GM12864 (cell line): ENCODE data around the gene SLC22A3.
"Not testable (repeated sequence)": the region's sequence is repeated elsewhere in the genome, so short reads cannot be mapped to it uniquely, and the experiment has no call there.

Experiments
- DNase-seq: peaks from one replicate; pipeline ENCODE4 v3.0.0-alpha.2; 2011; ENCODE audit warnings: low read depth
- H3K4me3 ChIP-seq: 2 replicates; pipeline ENCODE4 v1.5.1; 2011; ENCODE audit warnings: mild to moderate bottlenecking, low read depth, low read length, control low read depth
- TF ChIP-seq, protein P1 (sequence below): IDR thresholded peaks from 2 replicates; pipeline ENCODE4 v1.5.1; 2011; ENCODE audit warnings: low read depth, mild to moderate bottlenecking, moderate library complexity, low read length, control low read depth, inconsistent platforms; ENCODE audit errors: missing control alignments

The SLC22A3 gene

DNA sequence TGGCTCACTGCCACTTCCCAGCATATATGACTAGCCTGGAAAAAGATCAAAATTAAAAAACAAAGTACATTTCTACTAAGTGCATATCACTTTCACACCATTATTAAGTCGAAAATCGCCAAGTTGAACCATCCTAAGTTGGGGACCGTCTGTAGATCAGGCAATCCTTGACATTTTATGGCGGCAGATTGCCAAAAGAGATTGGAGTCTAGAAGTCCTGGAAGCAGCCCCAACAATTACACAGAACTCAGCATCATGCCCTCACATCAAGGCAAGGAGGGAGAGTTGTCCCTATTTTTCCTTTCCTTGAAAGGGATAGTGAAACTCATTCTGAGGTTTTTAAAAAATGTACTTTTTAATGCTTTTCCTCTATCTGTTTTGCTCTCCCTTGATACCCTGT is 30.7 kb downstream of the SLC22A3 start:
- DNase-seq = no peak
- no peak overlapping the region for H3K4me3 ChIP-seq
- TF ChIP-seq, protein P1, sequence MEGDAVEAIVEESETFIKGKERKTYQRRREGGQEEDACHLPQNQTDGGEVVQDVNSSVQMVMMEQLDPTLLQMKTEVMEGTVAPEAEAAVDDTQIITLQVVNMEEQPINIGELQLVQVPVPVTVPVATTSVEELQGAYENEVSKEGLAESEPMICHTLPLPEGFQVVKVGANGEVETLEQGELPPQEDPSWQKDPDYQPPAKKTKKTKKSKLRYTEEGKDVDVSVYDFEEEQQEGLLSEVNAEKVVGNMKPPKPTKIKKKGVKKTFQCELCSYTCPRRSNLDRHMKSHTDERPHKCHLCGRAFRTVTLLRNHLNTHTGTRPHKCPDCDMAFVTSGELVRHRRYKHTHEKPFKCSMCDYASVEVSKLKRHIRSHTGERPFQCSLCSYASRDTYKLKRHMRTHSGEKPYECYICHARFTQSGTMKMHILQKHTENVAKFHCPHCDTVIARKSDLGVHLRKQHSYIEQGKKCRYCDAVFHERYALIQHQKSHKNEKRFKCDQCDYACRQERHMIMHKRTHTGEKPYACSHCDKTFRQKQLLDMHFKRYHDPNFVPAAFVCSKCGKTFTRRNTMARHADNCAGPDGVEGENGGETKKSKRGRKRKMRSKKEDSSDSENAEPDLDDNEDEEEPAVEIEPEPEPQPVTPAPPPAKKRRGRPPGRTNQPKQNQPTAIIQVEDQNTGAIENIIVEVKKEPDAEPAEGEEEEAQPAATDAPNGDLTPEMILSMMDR = no peak

DNA sequence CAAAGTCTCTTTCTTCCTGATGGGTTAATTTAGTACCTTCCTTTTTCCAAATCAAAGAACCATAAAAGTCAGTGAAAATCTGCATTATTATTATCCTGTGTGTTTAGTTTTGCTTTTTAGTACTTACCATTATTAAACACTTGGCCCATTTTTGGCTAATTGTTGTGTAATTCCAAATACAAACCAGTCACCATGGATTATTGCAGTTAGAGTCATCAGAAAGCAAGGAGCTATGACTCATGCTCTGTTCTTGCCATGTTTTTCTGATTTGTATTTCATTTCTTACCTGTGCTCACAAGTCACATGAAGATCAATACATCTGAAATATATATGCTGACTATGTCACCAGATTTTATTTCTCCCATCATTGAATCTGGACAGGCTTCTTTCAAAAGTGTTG is 31.3 kb downstream of the SLC22A3 start:
- no peak overlapping the region for H3K4me3 ChIP-seq
- TF ChIP-seq, protein P1 = no peak
- DNase-seq = no peak

DNA sequence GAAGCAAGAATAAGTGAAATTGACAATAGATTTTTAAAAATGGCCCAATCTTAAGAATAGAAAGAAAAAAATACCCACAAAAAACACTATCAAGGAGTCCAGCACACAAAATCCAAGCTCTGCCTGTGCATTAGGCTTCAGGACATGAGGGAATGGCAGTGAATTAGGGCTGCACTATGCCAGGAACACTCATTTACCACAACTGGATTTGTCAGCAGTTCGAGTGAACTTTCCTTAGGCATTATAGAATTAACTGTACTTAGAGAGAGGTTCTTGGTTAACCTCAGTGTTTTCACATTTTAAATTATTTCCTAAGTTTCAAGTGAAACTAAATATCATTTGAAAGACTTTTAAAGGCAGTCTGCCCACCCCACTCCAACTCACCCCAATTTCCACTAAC is 34.8 kb downstream of the SLC22A3 start:
- no peak overlapping the region for H3K4me3 ChIP-seq
- DNase-seq = no peak
- TF ChIP-seq, protein P1 = no peak

DNA sequence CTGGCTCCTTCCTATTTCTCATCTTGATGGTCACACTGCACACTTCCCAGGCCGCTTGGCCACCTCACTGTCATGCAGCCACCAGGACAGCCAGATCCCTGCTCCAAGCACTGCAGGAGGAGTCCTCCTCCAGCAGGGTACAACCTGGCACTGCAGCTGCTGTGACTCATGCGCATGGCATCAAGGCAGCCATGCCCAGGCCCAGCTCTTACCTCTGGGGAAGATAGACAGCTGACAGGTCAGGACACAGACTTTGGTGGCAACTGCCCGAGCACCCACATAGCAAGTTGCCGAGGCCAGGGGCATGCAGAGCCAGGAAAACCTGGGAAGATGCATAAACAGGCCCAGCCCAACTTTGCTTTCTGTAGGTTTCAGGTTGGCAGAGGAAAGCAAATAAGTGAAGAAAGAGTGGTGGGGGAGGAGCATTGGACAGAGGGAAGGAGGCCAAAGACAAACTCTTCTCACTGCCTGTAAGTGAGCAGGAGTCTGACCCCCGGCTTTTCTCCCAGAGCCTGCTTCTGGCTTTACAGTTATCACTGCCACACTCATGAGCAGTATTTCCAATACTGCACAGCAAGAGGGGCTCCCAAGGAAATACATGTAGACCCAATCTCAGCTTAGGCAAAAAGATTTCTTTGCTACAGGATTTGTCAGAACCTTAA is 38.8 kb downstream of the SLC22A3 start:
- DNase-seq = no peak
- TF ChIP-seq, protein P1 = no peak
- H3K4me3 ChIP-seq = no peak overlapping the region

DNA sequence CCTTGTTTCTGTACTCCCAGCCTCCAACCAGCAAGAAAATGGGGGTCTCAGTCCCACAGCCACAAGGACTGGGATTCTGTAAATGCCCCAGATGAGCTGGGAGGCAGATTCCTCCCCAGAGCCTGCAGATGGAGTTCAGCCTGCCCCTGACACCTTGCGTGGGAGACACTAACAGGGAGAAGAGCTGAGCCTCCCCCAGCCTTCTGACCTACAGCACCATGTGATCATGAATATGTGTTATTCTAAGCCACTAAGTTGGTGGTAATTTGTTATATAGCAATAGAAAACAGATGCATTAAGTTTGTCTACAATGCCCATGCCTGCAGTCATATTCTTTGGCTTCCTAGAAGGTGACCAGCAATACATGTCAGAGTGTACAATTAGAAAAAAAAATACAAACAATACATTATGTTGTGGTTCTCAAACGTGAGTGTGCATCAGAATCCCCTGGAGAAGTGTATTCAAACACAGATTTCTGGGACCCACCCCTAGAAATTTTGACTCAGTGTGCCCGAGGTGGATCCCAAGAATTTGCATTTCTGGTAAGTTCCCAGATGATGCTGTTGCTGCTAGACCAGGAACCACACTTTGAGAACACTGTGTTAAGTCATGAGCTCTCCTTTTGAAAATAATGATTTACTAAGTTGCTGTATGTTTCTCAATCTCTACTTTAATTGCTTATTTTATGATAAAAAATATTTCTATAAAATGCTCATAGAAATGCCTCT is 39.9 kb downstream of the SLC22A3 start:
- H3K4me3 ChIP-seq = no peak overlapping the region
- TF ChIP-seq, protein P1 = no peak
- DNase-seq = no peak

DNA sequence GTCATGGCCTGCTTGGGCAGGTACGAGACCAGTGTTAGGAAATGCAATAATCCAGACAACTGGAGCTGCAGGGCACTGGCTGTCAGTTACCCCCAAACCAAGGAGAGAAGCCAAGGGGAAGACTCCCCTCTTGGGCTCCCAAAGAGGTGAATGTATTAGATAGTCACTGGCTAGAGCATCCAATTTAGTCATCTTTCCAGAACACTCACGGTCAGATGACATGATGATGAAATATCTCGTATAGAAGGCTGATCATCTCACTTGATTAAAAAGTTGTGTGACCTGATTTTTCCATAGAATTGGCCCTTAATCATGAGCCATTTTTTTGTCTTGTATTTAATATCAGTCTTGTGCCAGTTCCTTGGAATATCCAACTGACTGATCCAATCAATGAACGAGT is 40.7 kb downstream of the SLC22A3 start:
- DNase-seq = no peak
- no peak overlapping the region for H3K4me3 ChIP-seq
- TF ChIP-seq, protein P1 = no peak

DNA sequence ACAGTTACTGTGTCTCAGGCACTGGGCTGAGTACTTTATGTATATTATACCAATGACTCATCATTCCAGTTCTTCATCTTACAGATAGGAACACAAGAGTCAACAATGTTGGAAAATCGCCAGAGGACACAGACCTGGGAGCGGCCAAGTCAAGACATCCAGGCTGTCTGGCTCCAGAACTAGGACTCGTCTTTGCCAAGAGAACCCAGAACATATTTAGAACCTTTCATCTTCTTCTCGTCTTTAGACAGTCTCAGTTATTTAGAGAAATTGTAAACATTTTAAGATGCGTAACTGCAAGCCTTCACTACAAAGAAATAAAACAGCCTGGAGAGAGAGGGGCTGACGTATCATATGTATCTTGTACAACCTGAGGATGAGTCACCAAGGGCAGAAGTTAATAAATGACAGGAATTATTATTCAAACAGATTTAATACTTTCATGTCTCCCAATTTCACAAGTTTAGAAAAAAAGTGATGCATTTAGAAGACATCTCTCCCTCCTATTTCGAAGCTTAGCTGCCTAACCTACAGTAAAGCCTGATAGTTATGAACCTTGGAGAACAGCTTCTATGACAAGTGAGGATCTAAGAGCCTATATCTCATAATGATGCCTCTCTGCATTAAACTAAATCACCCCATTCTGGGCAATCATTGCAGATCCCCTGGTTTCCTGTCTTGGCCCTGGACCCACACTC is 43.4 kb downstream of the SLC22A3 start:
- DNase-seq = no peak
- TF ChIP-seq, protein P1 = no peak
- H3K4me3 ChIP-seq = no peak overlapping the region

DNA sequence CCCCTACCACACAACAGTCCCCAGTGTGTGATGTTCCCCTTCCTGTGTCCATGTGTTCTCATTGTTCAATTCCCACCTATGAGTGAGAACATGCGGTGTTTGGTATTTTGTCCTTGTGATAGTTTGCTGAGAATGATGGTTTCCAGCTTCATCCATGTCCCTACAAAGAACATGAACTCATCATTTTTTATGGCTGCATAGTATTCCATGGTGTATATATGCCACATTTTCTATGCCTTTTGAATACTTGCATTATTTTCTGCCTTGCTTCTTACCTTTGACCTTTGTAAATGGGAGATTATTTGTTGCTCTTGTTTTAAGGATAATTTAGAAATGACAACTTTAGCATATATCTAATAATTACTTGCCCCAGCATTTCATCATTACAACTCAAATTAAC is 45.3 kb downstream of the SLC22A3 start:
- H3K4me3 ChIP-seq, DNase-seq: not testable (repeated sequence)
